ENCODE measurements around the gene ALDH7A1.
"Not testable (repeated sequence)": the region's sequence is repeated elsewhere in the genome, so short reads cannot be mapped to it uniquely, and the experiment has no call there.

Gene ALDH7A1

GRCh38 chr5:126610160-126610559 is 15.1 kb upstream of the ALDH7A1 start:
- ATAC-seq (replicated peaks) (no peak), DNase-seq (no peak)
- Mint-ChIP-seq H3K4me3 (no peak overlapping the region), H3K27ac (peak overlapping the region; percentile 78 to 81), H3K27me3 (no peaks in the 10 kb centered on the region), H3K4me1 (ENCODE audit: low read depth in 2 of 2) (peaks cover 27 to 40% of the 10 kb centered on the region in 2 donors), H3K9me3 (no peaks in the 10 kb centered on the region), H3K36me3 (ENCODE audit: insufficient read depth) (peaks cover 83% of the 10 kb centered on the region)

- ATAC-seq (replicated peaks), result no peak
- Mint-ChIP-seq H3K36me3 (ENCODE audit: insufficient read depth) (peaks cover 87% of the 10 kb centered on the region), H3K4me3 (peak overlapping the region in 1 of 2 donors; percentile 3), H3K27me3 (no peaks in the 10 kb centered on the region), H3K9me3 (no peaks in the 10 kb centered on the region), H3K27ac (peak overlapping the region; percentile 13 to 44), H3K4me1 (ENCODE audit: low read depth in 2 of 2) (peaks cover 27 to 40% of the 10 kb centered on the region in 2 donors)
- no peak for DNase-seq
Measured at GRCh38 chr5:126605525-126605924, 10.5 kb upstream of the ALDH7A1 start.

- H3K4me1 Mint-ChIP-seq (ENCODE audit: low read depth in 2 of 2), result peaks cover 23 to 37% of the 10 kb centered on the region in 2 donors
- H3K36me3 Mint-ChIP-seq (ENCODE audit: insufficient read depth), result peaks cover 69% of the 10 kb centered on the region
- H3K27ac Mint-ChIP-seq, result peak overlapping the region; percentile 44 to 92
- DNase-seq (no peak), ATAC-seq (replicated peaks) (no peak)
- peak overlapping the region in 1 of 2 donors; percentile 34 for H3K4me3 Mint-ChIP-seq
- H3K27me3 Mint-ChIP-seq, result no peaks in the 10 kb centered on the region
- no peaks in the 10 kb centered on the region for H3K9me3 Mint-ChIP-seq
Measured at GRCh38 chr5:126603402-126603991, 8.5 kb upstream of the ALDH7A1 start.

GRCh38 chr5:126600631-126601511 is 5.9 kb upstream of the ALDH7A1 start, which contains the start of gene PHAX:
TSS of gene PHAX (plus strand) at chr5:126600947. CDS start at chr5:126600963, 16 bp downstream.
- H3K4me3 Mint-ChIP-seq, result peak within 1 kb of the TSS; percentile 80 to 91
- H3K9me3 Mint-ChIP-seq, result no peaks in the 10 kb centered on the region
- H3K36me3 Mint-ChIP-seq (ENCODE audit: insufficient read depth), result peaks cover 45% of the 10 kb centered on the region
- peak within 1 kb of the TSS; percentile 87 to 92 for H3K27ac Mint-ChIP-seq
- DNase-seq (peak; percentile 63 to 72 (median 71)), ATAC-seq (replicated peaks) (peak; percentile 94)
- no peaks in the 10 kb centered on the region for H3K27me3 Mint-ChIP-seq
- H3K4me1 Mint-ChIP-seq (ENCODE audit: low read depth in 2 of 2), result peaks cover 14 to 24% of the 10 kb centered on the region in 2 donors

GRCh38 chr5:126599971-126600630 is 5.1 kb upstream of the ALDH7A1 start:
- not testable (repeated sequence) for H3K27me3 Mint-ChIP-seq; ATAC-seq (replicated peaks); H3K9me3 Mint-ChIP-seq; DNase-seq
- Mint-ChIP-seq H3K36me3 (ENCODE audit: insufficient read depth) (peaks cover 37% of the 10 kb centered on the region), H3K4me3 (peak overlapping the region; percentile 80 to 91), H3K4me1 (ENCODE audit: low read depth in 2 of 2) (peaks cover 13 to 20% of the 10 kb centered on the region in 2 donors), H3K27ac (peak overlapping the region; percentile 87 to 92)

GRCh38 chr5:126599499-126599898 is 4.5 kb upstream of the ALDH7A1 start:
- no peak for DNase-seq
- Mint-ChIP-seq H3K4me1 (ENCODE audit: low read depth in 2 of 2) (peaks cover 19 to 20% of the 10 kb centered on the region in 2 donors), H3K27me3 (peaks cover 9 to 10% of the 10 kb centered on the region in 2 donors), H3K27ac (no peak overlapping the region), H3K9me3 (no peaks in the 10 kb centered on the region), H3K4me3 (no peak overlapping the region), H3K36me3 (ENCODE audit: insufficient read depth) (peaks cover 33% of the 10 kb centered on the region)
- ATAC-seq (replicated peaks), result no peak

GRCh38 chr5:126597156-126597555 is 2.1 kb upstream of the ALDH7A1 start:
- H3K27ac Mint-ChIP-seq, result peak overlapping the region in 1 of 2 donors; percentile 57

GRCh38 chr5:126595486-126596083 is 566 bp upstream of the ALDH7A1 start:
- peaks cover 2% of the 10 kb centered on the region for H3K36me3 Mint-ChIP-seq (ENCODE audit: insufficient read depth)
- H3K9me3 Mint-ChIP-seq, result no peaks in the 10 kb centered on the region
- H3K27me3 Mint-ChIP-seq, result peaks cover 32 to 37% of the 10 kb centered on the region in 2 donors
- ATAC-seq (replicated peaks) (no peak), DNase-seq (no peak)
- H3K4me1 Mint-ChIP-seq (ENCODE audit: low read depth in 2 of 2), result peaks cover 3 to 9% of the 10 kb centered on the region in 2 donors
- H3K27ac Mint-ChIP-seq, result peak overlapping the region in 1 of 2 donors; percentile 35
- peak overlapping the region; percentile 69 to 86 for H3K4me3 Mint-ChIP-seq

More at GRCh38 chr5:126597156-126597555, 2.1 kb upstream of the ALDH7A1 start:
- ATAC-seq (replicated peaks) (no peak), DNase-seq (no peak)
- Mint-ChIP-seq H3K4me1 (ENCODE audit: low read depth in 2 of 2) (peaks cover 5 to 15% of the 10 kb centered on the region in 2 donors), H3K27me3 (peaks cover 32% of the 10 kb centered on the region in 2 donors), H3K9me3 (no peaks in the 10 kb centered on the region), H3K4me3 (no peak overlapping the region), H3K36me3 (ENCODE audit: insufficient read depth) (peaks cover 12% of the 10 kb centered on the region)

- H3K36me3 Mint-ChIP-seq (ENCODE audit: insufficient read depth), result no peaks in the 10 kb centered on the region
- H3K27me3 Mint-ChIP-seq, result peaks cover 41% of the 10 kb centered on the region in 2 donors
- H3K9me3 Mint-ChIP-seq, result no peaks in the 10 kb centered on the region
- H3K4me3 Mint-ChIP-seq, result no peak overlapping the region
- DNase-seq, result no peak
- H3K27ac Mint-ChIP-seq, result no peak overlapping the region
- H3K4me1 Mint-ChIP-seq (ENCODE audit: low read depth in 2 of 2), result peaks cover 0 to 9% of the 10 kb centered on the region in 2 donors
- ATAC-seq (replicated peaks), result no peak
Measured at GRCh38 chr5:126591549-126591948, 3.5 kb downstream of the ALDH7A1 start.

- no peak for ATAC-seq (replicated peaks)
- no peaks in the 10 kb centered on the region for H3K36me3 Mint-ChIP-seq (ENCODE audit: insufficient read depth)
- DNase-seq, result no peak
- H3K9me3 Mint-ChIP-seq, result no peaks in the 10 kb centered on the region
- no peak overlapping the region for H3K4me3 Mint-ChIP-seq
- H3K27me3 Mint-ChIP-seq, result peaks cover 47 to 49% of the 10 kb centered on the region in 2 donors
- no peak overlapping the region for H3K27ac Mint-ChIP-seq
- H3K4me1 Mint-ChIP-seq (ENCODE audit: low read depth in 2 of 2), result peaks cover 0 to 5% of the 10 kb centered on the region in 2 donors
Measured at GRCh38 chr5:126589536-126590297, 5.3 kb downstream of the ALDH7A1 start.

- H3K9me3 Mint-ChIP-seq, result no peaks in the 10 kb centered on the region
- H3K4me3 Mint-ChIP-seq, result no peak overlapping the region
- H3K27me3 Mint-ChIP-seq, result peaks cover 31 to 40% of the 10 kb centered on the region in 2 donors
- ATAC-seq (replicated peaks), result no peak
- H3K36me3 Mint-ChIP-seq (ENCODE audit: insufficient read depth), result no peaks in the 10 kb centered on the region
- DNase-seq, result no peak
- no peak overlapping the region for H3K27ac Mint-ChIP-seq
- no peaks in the 10 kb centered on the region for H3K4me1 Mint-ChIP-seq (ENCODE audit: low read depth in 2 of 2)
Measured at GRCh38 chr5:126587551-126588390, 7.2 kb downstream of the ALDH7A1 start.

GRCh38 chr5:126583761-126584160 is 11.3 kb downstream of the ALDH7A1 start:
- no peak overlapping the region for H3K4me3 Mint-ChIP-seq
- DNase-seq, result no peak
- H3K27ac Mint-ChIP-seq, result no peak overlapping the region
- H3K9me3 Mint-ChIP-seq, result no peaks in the 10 kb centered on the region
- H3K27me3 Mint-ChIP-seq, result peaks cover 21 to 38% of the 10 kb centered on the region in 2 donors
- no peaks in the 10 kb centered on the region for H3K36me3 Mint-ChIP-seq (ENCODE audit: insufficient read depth)
- H3K4me1 Mint-ChIP-seq (ENCODE audit: low read depth in 2 of 2), result no peaks in the 10 kb centered on the region
- no peak for ATAC-seq (replicated peaks)
